Osteocyte (in vitro differentiated cells): ENCODE data around the gene KDM3B. TPM values are rescaled to one million over a fixed set of nuclear protein-coding genes. Genes with fewer than 3 reads are reported as not detected.

Experiments used
- DNase-seq: peaks from one replicate; pipeline ENCODE4 v3.0.0; 2021; ENCODE audit warnings: mixed read lengths; ENCODE audit not compliant: unreplicated experiment; ENCODE audit errors: extremely low spot score
- H3K27ac Mint-ChIP-seq: one replicate; pipeline ENCODE4 v1.8.0; 2021; ENCODE audit warnings: mild to moderate bottlenecking, mixed read lengths; ENCODE audit not compliant: unreplicated experiment
- H3K27me3 Mint-ChIP-seq: one replicate; pipeline ENCODE4 v1.8.0; 2021; ENCODE audit warnings: mixed read lengths; ENCODE audit not compliant: unreplicated experiment
- H3K36me3 Mint-ChIP-seq: one replicate; pipeline ENCODE4 v1.8.0; 2021; ENCODE audit warnings: mixed read lengths; ENCODE audit not compliant: unreplicated experiment
- H3K4me1 Mint-ChIP-seq: one replicate; pipeline ENCODE4 v1.8.0; 2021; ENCODE audit warnings: mixed read lengths; ENCODE audit not compliant: unreplicated experiment
- H3K4me3 Mint-ChIP-seq: one replicate; pipeline ENCODE4 v1.8.0; 2021; ENCODE audit warnings: mild to moderate bottlenecking, moderate library complexity, mixed read lengths; ENCODE audit not compliant: unreplicated experiment
- H3K9me3 Mint-ChIP-seq: one replicate; pipeline ENCODE4 v1.8.0; 2021; ENCODE audit warnings: mixed read lengths; ENCODE audit not compliant: unreplicated experiment
- long read RNA-seq: library from polyadenylated mRNA; unstranded; transcript quantifications from one replicate; pipeline ENCODE4 v2.0.0, GENCODE V29; 2021
- total RNA-seq: library from RNA; stranded (reverse); gene quantifications from 2 replicates; pipeline ENCODE4 v1.2.1, GENCODE V29; 2021
- TF ChIP-seq, protein P1 (sequence below): fragments of 200-600 bp; sonication (generic); IDR thresholded peaks from 2 replicates; pipeline ENCODE4 v1.5.0; 2021; ENCODE audit warnings: antibody characterized with exemption, mild to moderate bottlenecking, moderate library complexity

The KDM3B gene, protein sequence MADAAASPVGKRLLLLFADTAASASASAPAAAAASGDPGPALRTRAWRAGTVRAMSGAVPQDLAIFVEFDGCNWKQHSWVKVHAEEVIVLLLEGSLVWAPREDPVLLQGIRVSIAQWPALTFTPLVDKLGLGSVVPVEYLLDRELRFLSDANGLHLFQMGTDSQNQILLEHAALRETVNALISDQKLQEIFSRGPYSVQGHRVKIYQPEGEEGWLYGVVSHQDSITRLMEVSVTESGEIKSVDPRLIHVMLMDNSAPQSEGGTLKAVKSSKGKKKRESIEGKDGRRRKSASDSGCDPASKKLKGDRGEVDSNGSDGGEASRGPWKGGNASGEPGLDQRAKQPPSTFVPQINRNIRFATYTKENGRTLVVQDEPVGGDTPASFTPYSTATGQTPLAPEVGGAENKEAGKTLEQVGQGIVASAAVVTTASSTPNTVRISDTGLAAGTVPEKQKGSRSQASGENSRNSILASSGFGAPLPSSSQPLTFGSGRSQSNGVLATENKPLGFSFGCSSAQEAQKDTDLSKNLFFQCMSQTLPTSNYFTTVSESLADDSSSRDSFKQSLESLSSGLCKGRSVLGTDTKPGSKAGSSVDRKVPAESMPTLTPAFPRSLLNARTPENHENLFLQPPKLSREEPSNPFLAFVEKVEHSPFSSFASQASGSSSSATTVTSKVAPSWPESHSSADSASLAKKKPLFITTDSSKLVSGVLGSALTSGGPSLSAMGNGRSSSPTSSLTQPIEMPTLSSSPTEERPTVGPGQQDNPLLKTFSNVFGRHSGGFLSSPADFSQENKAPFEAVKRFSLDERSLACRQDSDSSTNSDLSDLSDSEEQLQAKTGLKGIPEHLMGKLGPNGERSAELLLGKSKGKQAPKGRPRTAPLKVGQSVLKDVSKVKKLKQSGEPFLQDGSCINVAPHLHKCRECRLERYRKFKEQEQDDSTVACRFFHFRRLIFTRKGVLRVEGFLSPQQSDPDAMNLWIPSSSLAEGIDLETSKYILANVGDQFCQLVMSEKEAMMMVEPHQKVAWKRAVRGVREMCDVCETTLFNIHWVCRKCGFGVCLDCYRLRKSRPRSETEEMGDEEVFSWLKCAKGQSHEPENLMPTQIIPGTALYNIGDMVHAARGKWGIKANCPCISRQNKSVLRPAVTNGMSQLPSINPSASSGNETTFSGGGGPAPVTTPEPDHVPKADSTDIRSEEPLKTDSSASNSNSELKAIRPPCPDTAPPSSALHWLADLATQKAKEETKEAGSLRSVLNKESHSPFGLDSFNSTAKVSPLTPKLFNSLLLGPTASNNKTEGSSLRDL (N-terminal part only)
- 65.2 and 67.4 TPM in 2 replicates for total RNA-seq
- long read RNA-seq, partial matches to known transcripts: 48 of 51 reads
- long read RNA-seq, other reads (novel, unspliced or antisense): 2 of 51 reads

DNA sequence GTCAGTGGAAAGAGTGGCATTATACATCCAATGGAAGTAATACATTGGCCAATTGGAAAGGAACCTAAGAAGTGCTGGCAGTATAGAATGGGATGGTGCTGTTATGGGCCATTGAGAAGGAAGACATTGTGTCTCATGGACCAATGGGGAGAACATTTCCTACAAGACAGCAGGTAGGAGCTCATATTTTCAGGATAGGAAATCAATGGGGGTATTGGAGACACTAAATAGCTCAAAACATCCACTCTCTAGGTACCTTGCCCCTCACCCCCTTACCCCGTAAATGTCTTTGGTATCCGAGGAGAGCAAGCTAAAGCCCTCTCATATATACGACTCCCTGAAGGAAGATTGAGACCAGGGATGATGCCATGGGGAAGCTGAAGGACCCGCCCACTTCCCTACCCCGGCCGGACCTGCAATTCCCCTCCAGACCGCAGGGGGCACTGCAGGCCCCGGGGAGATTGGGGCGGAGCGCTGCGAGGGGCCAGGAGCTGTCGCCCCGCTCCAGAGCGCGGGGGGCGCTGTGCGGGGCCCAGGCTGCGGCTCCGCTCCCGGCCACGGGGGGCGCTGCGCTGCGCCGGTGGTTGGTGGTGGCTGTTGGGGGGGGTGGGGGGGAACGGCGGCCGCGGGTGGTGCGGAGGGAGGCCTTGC is at the start of gene KDM3B:
KDM3B (plus strand) TSS at position 615 of the 651 bp plus-strand sequence. CDS start 111 bp downstream, outside the sequence.
- Mint-ChIP-seq H3K4me1 (peaks cover 39% of the 10 kb centered on the region), H3K36me3 (peaks cover 20% of the 10 kb centered on the region), H3K4me3 (peak within 1 kb of the TSS; percentile 89), H3K27me3 (no peaks in the 10 kb centered on the region), H3K27ac (peak within 1 kb of the TSS; percentile 91), H3K9me3 (no peaks in the 10 kb centered on the region)
- TF ChIP-seq, protein P1, sequence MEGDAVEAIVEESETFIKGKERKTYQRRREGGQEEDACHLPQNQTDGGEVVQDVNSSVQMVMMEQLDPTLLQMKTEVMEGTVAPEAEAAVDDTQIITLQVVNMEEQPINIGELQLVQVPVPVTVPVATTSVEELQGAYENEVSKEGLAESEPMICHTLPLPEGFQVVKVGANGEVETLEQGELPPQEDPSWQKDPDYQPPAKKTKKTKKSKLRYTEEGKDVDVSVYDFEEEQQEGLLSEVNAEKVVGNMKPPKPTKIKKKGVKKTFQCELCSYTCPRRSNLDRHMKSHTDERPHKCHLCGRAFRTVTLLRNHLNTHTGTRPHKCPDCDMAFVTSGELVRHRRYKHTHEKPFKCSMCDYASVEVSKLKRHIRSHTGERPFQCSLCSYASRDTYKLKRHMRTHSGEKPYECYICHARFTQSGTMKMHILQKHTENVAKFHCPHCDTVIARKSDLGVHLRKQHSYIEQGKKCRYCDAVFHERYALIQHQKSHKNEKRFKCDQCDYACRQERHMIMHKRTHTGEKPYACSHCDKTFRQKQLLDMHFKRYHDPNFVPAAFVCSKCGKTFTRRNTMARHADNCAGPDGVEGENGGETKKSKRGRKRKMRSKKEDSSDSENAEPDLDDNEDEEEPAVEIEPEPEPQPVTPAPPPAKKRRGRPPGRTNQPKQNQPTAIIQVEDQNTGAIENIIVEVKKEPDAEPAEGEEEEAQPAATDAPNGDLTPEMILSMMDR: peak; percentile 91
- DNase-seq: peak; percentile 99

DNA sequence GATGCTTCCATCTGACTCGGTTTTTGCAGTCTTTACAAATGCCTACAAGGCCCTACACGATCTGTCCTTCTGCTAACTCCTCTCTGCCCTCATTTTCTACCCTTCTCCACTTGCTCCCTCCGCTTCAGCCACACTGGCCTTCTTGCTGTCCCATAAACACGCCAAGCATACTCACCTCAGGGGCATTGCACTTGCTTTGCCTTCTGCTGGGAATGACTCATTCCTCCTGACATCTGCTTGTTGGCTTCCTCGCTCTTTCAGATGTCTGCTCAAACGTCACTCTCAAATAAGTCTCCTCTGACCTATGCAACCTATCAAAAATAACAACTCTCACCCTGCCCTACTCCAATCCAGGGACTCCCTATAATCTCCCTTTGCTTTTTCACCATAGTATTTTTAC is 49.1 kb upstream of the KDM3B start:
- no peak overlapping the region for H3K4me3 Mint-ChIP-seq
- TF ChIP-seq, protein P1: no peak
- no peak overlapping the region for H3K27ac Mint-ChIP-seq
- H3K4me1 Mint-ChIP-seq: no peaks in the 10 kb centered on the region
- H3K36me3 Mint-ChIP-seq: peaks cover 16% of the 10 kb centered on the region
- no peak for DNase-seq
- H3K27me3 Mint-ChIP-seq: no peaks in the 10 kb centered on the region
- peaks cover 10% of the 10 kb centered on the region for H3K9me3 Mint-ChIP-seq

DNA sequence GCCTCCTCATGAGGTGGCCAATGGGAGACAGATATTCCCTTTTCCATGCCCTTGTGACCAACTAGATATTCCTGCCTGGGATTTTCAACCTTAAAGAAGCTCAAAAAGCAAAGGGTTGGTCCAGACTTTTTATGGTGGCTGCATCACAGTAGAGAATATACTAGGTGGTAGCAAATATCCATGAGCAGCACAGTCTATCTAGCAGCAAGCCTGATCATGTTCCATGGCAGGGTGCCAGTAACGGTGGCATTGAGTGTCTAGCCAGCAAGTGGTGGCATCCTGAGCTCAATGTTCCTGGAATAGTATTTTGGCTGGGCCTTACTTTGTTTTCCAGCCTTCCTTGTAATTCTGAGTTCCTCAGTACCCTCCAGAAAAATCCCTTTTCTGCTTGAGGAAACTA is 46.7 kb upstream of the KDM3B start:
- Mint-ChIP-seq H3K36me3 (peaks cover 2% of the 10 kb centered on the region), H3K27ac (no peak overlapping the region), H3K4me1 (no peaks in the 10 kb centered on the region), H3K27me3 (no peaks in the 10 kb centered on the region), H3K9me3 (no peaks in the 10 kb centered on the region), H3K4me3 (no peak overlapping the region)
- no peak for DNase-seq
- TF ChIP-seq, protein P1: no peak

DNA sequence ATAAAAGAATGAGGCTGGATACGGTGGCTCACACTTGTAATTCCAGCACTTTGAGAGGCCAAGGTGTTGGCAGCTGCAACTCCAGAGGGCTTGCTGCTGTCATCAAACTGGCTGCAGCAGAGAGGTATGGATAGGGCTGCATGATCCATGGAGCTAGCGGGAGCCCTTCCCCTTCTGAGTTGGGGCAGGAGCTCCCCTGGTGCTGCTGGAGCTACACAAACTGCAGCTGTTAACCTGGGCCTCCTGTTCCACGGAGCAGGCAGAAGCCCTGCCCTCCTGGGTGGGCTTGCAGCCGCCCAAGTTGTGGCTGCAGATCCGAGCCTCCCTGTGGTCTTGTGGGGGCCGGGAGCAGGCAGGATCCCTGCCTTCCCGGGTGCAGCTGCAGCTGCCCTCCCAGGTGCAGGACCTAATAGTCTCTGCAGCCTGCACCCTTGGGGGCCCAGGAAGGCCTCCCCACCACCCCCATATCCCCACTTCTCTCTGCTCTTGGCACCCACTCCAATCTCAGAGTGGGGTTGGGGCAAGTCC is 36.7 kb upstream of the KDM3B start:
- no peaks in the 10 kb centered on the region for H3K9me3 Mint-ChIP-seq
- no peaks in the 10 kb centered on the region for H3K4me1 Mint-ChIP-seq
- TF ChIP-seq, protein P1: no peak
- no peaks in the 10 kb centered on the region for H3K27me3 Mint-ChIP-seq
- H3K27ac Mint-ChIP-seq: no peak overlapping the region
- H3K36me3 Mint-ChIP-seq: no peaks in the 10 kb centered on the region
- no peak for DNase-seq
- H3K4me3 Mint-ChIP-seq: no peak overlapping the region
